NB4 (cell line): ENCODE results near the gene CFAP299.

Experiments used
- MAX ChIP-seq: IDR thresholded peaks from 2 replicates; pipeline ENCODE4 v1.6.1; 2011; ENCODE audit warnings: low read depth, low read length
- MYC ChIP-seq: IDR thresholded peaks from 2 replicates; pipeline ENCODE4 v1.6.1; 2011; ENCODE audit warnings: low read depth, low read length
- POLR2A ChIP-seq: IDR thresholded peaks from 2 replicates; pipeline ENCODE4 v1.6.1; 2011; ENCODE audit warnings: mild to moderate bottlenecking; ENCODE audit not compliant: insufficient read length; ENCODE audit errors: extremely low read depth
- TF ChIP-seq, protein P1 (sequence below): IDR thresholded peaks from one replicate; pipeline ENCODE4 v1.5.1; 2012; ENCODE audit warnings: low read depth, low read length

GRCh38 chr4:80448056-80448455 is 112.5 kb downstream of the CFAP299 start:
- TF ChIP-seq, protein P1, sequence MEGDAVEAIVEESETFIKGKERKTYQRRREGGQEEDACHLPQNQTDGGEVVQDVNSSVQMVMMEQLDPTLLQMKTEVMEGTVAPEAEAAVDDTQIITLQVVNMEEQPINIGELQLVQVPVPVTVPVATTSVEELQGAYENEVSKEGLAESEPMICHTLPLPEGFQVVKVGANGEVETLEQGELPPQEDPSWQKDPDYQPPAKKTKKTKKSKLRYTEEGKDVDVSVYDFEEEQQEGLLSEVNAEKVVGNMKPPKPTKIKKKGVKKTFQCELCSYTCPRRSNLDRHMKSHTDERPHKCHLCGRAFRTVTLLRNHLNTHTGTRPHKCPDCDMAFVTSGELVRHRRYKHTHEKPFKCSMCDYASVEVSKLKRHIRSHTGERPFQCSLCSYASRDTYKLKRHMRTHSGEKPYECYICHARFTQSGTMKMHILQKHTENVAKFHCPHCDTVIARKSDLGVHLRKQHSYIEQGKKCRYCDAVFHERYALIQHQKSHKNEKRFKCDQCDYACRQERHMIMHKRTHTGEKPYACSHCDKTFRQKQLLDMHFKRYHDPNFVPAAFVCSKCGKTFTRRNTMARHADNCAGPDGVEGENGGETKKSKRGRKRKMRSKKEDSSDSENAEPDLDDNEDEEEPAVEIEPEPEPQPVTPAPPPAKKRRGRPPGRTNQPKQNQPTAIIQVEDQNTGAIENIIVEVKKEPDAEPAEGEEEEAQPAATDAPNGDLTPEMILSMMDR = no peak
- no peak for TF ChIP-seq MAX
- TF ChIP-seq MYC = no peak
- TF ChIP-seq POLR2A = no peak
